Measurements from ENCODE around the gene FMO5. TPM values are rescaled to one million over a fixed set of nuclear protein-coding genes. Genes with fewer than 3 reads are reported as not detected.

Gene FMO5
- total RNA-seq, 2 donors from 2014 or later, result 0.86 to 1.1 TPM

DNA sequence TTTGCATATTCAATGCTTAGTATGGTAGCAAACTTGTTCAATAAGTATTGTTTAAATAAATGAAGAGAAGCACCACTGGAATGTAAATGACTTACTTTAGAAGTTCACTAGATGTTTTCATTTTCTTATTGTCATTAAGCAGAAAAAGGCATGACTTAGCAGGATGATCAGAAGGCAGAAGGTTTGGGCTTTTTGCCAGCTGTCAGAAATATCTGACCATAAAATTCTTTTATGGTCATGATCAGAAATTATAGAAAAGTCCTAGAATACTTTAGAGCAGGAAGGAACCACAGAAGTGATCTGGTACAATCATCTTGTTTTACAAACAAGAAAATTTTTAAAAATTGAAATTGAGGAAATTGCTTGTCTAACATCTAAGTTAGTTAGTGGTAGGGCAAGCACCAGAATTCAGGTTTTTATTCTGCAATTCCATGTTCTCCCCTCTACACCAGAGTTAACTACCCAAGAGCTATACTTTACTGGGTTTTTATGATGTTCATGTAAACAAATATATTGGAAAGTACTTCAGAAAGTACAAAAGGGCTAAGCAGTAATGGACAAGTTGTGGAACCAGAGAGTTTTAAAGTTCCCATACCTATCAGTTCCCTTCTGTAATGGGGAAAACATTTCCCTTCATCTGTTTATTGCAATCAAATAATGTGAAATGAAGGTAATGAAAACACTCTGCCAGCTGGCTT, 10.1 kb downstream of the FMO5 start:
- Histone ChIP-seq H3K4me1 (peaks cover 0 to 6% of the 10 kb centered on the region in 2 donors), H3K9me3 (no peaks in the 10 kb centered on the region), H3K27ac (no peak overlapping the region), H3K4me3 (no peak overlapping the region), H3K27me3 (no peaks in the 10 kb centered on the region), H3K36me3 (no peaks in the 10 kb centered on the region)
- TF ChIP-seq, protein P1, sequence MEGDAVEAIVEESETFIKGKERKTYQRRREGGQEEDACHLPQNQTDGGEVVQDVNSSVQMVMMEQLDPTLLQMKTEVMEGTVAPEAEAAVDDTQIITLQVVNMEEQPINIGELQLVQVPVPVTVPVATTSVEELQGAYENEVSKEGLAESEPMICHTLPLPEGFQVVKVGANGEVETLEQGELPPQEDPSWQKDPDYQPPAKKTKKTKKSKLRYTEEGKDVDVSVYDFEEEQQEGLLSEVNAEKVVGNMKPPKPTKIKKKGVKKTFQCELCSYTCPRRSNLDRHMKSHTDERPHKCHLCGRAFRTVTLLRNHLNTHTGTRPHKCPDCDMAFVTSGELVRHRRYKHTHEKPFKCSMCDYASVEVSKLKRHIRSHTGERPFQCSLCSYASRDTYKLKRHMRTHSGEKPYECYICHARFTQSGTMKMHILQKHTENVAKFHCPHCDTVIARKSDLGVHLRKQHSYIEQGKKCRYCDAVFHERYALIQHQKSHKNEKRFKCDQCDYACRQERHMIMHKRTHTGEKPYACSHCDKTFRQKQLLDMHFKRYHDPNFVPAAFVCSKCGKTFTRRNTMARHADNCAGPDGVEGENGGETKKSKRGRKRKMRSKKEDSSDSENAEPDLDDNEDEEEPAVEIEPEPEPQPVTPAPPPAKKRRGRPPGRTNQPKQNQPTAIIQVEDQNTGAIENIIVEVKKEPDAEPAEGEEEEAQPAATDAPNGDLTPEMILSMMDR (IDR thresholded peaks at IDR 0.05), result no peak
- DNase-seq (ENCODE audit: low spot score), result no peak

DNA sequence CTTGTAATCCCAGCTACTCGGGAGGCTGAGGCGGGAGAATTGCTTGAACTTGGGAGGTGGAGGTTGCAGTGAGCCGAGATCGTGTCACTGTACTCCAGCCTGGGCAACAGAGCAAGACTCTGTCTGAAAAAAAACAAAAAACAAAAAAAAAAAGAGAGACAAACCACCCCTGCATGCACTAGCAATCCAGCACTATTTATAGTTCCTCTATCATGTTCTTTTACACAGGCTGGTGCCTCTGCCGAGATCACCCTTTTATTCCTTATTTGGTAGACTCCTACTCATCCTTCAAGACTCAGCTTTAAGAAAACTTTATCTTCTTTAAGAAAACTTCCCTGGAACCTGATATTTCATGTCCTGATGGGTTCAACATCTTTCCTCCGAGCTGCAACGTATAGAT, 10.8 kb downstream of the FMO5 start:
- DNase-seq (ENCODE audit: low spot score), result no peak
- Histone ChIP-seq H3K36me3 (no peaks in the 10 kb centered on the region), H3K9me3 (no peaks in the 10 kb centered on the region)

DNA sequence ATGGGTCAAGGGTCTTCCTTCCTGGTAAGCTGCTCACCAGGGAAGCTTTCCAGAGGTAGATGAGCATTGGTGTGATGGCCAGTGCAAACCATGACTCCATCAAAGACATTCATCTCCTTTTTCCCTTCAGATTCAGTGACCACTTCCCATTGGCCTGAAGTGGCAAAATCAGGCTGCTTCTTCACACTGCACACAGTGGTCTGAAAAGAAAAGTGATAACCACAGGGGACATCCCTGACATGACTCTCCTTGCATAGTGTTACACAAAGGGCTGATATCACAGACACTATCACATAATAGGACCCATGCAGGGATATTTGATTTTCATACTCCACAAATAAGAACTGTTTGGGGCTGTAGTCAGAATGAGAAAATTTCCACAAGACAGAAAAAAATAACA, 11.9 kb downstream of the FMO5 start:
- TF ChIP-seq, protein P1 (IDR thresholded peaks at IDR 0.05), result no peak
- no peaks in the 10 kb centered on the region for H3K36me3 ChIP-seq
- H3K4me3 ChIP-seq, result no peak overlapping the region
- H3K4me1 ChIP-seq, result peaks cover 0 to 6% of the 10 kb centered on the region in 2 donors
- H3K9me3 ChIP-seq, result no peaks in the 10 kb centered on the region
- no peaks in the 10 kb centered on the region for H3K27me3 ChIP-seq
- no peak overlapping the region for H3K27ac ChIP-seq
- no peak for DNase-seq (ENCODE audit: low spot score)

More for the DNA sequence above, 10.8 kb downstream of the FMO5 start:
- TF ChIP-seq, protein P1 (IDR thresholded peaks at IDR 0.05), result no peak
- H3K4me1 ChIP-seq, result peaks cover 0 to 6% of the 10 kb centered on the region in 2 donors
- H3K27me3 ChIP-seq, result no peaks in the 10 kb centered on the region
- H3K27ac ChIP-seq, result no peak overlapping the region
- no peak overlapping the region for H3K4me3 ChIP-seq

DNA sequence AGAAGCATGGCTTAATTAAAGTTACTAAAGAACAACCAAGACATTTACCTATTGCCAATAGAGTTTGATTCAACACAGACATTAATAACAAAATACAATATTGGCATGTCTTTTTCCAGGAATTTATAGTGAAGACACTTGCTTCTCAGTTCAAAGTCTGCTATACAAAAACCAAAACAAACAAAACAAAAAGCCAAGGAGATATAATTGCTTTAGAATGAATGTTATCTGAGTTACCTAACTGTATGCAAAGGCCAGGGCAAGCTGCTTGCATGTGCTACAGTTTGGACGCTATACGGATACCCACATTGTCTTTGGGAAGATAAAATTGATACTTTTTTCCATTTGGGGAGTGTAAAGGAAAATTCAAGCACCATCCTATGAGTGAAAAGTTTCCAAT, 13.6 kb downstream of the FMO5 start:
- TF ChIP-seq, protein P1 (IDR thresholded peaks at IDR 0.05), result no peak
- Histone ChIP-seq H3K27me3 (no peaks in the 10 kb centered on the region), H3K27ac (no peak overlapping the region), H3K4me3 (no peak overlapping the region), H3K4me1 (peaks cover 0 to 6% of the 10 kb centered on the region in 2 donors), H3K9me3 (no peaks in the 10 kb centered on the region), H3K36me3 (no peaks in the 10 kb centered on the region)
- DNase-seq (ENCODE audit: low spot score), result no peak

DNA sequence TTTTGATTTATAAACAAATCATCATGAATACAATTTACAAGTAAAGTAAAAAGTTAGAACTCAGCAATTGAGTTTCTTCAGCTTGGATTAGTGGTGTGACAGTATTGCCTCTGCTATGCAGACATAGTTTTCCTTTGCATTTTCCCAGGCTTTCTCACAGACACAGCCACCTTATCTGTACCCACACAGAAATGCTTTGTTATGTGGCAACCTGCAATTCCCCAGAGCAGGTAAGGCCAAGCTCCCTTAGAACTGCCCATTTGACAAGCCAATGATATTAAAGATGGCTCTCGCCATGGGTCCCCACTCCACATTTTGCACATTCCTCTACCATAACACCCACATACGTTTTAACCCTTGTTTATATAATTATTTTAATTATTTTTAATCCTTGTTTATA, 14.2 kb downstream of the FMO5 start:
- no peaks in the 10 kb centered on the region for H3K27me3 ChIP-seq
- no peak overlapping the region for H3K4me3 ChIP-seq
- no peaks in the 10 kb centered on the region for H3K36me3 ChIP-seq
- H3K4me1 ChIP-seq, result peaks cover 0 to 6% of the 10 kb centered on the region in 2 donors
- TF ChIP-seq, protein P1 (IDR thresholded peaks at IDR 0.05), result no peak
- DNase-seq (ENCODE audit: low spot score), result no peak
- H3K9me3 ChIP-seq, result no peaks in the 10 kb centered on the region
- no peak overlapping the region for H3K27ac ChIP-seq

Measured in right atrium auricular region (tissue), 2 donors.